M059J (cell line): ENCODE measurements around the gene EPN1. TPM values are rescaled to one million over a fixed set of nuclear protein-coding genes. Genes with fewer than 3 reads are reported as not detected.

ENCODE experiments used
- DNase-seq: peaks from one replicate; pipeline ENCODE4 v3.0.0-alpha.2; 2012; ENCODE audit warnings: low read depth
- total RNA-seq: library from RNA; depleted of rRNA; stranded (reverse); fragments of >200 nt; shearing (Covaris generic); gene quantifications from 2 replicates; pipeline ENCODE4 v1.2.3, GENCODE V29; 2014

The EPN1 gene
- total RNA-seq, 1 experiment from 2014 or later, result 102 TPM

DNA sequence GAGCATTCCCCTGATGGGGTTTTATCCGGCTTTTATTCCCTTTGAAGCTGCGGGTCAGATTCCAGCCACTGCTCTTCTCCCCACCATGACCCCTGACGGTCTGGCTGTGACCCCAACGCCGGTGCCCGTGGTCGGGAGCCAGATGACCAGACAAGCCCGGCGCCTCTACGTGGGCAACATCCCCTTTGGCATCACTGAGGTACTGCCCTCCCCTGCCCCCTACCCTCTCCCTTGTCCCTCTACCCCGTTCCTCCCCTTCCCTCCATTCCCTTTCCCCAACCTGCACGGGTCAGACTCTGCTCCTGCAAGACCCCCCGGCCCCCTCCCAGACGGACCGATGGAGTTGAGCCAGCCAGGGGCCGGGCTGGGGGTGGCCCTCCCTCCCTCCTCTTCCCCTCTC lies 14.0 kb upstream of the EPN1 start:
- DNase-seq, result no peak

DNA sequence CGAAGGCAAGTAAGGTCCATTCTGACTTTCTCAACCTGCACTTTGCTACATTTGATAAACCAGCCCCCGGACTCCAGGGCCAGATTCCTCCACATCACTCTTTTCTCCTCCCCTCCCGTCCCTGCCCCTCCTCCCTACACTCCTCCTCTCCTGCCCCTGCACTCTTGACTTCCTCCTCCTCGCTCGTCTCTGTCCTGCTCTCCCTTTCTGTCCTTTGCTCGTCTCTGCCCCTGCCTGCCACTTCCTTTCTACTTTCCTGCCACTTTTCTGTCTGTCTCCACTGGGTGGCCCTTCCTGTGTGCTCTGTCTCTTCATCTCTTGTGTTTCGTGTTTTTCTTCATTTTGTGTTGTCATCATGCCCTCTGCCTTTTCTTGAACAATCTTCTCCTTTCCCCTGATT lies 13.2 kb upstream of the EPN1 start:
- DNase-seq, result no peak

DNA sequence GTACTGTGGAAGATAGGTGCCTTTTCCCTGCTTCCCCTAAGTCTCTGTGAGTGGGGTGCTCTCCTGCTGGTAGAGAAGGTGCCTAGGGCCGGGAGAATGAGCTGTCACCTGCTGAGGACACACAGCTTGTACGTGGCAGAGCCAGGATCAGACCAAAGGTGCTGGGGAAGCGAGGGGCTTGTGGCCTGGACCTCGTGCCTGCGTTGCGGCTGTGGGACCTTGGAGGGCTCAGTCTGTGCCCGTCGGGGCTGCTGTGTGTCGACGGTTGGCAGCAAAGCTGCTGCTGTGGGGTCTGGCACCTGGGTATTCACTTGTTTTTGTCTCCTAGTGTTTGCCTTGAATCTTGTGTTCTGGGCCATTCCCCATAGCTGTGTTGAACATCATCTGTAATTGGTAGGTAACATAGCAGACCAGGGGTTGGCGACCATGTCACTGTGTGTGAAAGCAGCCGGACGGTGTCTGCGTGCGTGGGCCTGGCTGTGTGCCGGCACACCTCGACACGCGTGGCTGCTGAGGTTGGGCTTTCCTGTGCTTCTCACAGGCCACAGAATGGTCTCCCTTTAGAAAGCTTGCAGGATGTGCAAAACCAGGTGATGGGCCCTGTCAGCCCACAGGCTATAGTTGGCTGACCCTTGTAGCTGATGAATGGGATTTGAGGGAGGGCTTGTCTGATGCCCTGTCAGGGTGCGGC lies 11.0 kb upstream of the EPN1 start:
- DNase-seq, result no peak

DNA sequence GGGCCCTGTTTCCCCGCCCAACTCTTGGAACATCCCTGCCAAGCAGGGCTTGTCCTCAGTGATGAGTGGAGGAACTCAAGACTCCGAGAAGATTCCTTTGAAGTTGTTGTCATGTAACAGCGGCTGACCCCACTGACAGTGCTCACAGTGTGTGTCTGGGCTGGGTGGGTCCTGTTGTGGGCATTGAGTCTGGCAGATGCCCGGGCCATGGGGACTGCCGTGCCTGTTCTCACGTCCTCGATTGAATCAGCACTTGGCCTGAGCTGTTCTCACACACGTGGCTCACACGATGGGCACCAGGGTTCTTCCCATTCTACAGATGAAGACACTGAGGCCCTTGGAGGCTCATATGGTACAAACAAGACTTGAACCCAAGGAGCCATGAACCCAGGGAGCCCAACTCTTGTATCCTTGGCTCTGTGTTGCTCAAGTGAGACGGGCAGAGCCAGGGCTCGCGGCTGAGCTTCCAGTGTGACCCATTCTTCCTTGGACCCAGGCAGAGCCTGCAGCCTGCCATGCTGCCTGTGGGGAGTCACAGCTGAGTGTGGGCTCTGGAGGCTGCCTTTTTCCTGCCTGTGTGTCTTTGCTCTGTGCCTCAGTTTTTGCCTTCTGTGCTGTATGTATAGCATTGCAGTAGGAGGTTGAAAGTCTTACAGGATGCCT lies 8.6 kb upstream of the EPN1 start:
- no peak for DNase-seq

DNA sequence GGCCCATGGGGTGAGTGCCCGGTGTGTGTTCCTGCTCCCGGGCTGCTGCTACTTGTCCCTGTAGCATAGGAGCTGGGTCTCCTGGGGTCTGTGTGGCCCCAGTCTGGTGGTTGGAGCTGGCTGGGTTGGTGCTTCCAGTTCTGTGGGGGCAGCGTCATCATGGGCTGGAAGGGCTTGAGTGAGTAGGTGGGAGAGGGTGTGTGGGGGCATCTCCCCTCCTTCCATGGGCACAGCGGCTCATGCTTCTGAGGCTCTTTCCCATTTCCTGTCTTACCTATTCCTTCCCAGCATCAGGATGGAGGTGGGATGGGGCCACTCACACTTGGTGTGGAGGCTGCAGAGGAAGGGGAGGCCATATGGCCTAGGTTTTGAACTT lies 8.0 kb upstream of the EPN1 start:
- DNase-seq, result no peak

DNA sequence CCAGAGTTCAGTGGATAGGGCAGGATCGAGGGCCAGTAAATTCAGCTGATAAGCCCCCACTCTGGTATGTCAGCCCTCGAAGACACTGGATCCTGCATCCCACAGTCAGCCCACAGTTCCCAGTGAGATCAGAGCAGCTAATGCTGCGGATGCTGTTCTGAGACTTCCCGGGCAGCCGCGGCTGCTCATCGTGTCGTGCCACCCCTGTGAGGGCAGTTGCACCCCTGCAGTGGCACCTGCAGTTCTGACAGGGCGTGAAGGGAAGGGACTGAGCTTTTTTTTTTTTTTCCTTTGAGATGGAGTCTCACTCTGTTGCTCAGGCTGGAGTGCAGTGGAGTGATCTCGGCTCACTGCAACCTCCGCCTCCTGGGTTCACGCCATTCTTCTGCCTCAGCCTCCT lies 7.5 kb upstream of the EPN1 start:
- DNase-seq, result no peak

DNA sequence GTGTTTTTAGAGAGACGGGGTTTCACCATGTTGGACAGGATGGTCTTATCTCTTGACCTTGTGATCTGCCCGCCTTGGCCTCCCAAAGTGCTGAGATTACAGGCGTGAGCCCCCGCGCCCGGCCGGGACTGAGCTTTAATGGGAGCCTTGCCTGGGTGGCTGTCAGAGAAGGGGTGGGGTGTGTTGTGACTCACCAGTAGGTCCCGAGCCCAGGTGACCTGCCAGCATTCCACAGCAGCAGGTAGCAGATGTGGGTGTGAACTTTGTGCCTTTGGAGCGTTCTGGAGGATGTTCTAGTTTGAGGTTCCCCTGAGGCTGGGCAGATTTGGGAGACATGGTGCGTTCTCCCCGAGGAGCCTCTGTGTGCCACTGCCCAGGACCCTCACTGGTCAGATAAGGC lies 7.1 kb upstream of the EPN1 start:
- no peak for DNase-seq

DNA sequence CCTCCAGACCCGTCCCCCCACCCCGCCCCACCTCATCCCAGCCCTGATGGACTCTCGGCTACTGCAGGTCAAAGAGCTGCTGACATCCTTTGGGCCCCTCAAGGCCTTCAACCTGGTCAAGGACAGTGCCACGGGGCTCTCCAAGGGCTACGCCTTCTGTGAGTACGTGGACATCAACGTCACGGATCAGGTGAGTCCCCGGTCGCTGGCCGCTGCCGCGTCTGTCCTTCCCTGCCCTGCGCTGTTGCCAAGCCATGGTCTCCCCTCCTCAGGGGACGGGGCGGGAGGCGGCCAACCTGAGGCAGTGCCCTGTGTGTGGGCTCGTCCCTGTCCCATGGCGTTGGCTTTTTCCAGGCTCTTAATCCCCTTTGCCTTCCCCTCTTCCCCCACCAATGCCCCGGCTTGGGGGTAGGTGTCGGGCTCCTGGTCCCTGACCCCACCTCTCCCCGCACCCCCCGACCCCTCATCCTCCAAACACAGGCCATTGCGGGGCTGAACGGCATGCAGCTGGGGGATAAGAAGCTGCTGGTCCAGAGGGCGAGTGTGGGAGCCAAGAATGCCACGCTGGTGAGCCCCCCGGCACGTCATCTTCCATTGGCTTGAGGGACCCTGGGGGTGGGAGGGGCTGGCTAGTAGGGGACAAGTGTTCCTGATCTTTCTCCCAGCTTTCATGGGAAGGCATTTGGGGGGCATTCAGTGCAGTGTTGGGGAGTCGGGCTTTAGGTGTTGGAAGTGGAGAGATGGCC lies 6.2 kb upstream of the EPN1 start:
- no peak for DNase-seq

DNA sequence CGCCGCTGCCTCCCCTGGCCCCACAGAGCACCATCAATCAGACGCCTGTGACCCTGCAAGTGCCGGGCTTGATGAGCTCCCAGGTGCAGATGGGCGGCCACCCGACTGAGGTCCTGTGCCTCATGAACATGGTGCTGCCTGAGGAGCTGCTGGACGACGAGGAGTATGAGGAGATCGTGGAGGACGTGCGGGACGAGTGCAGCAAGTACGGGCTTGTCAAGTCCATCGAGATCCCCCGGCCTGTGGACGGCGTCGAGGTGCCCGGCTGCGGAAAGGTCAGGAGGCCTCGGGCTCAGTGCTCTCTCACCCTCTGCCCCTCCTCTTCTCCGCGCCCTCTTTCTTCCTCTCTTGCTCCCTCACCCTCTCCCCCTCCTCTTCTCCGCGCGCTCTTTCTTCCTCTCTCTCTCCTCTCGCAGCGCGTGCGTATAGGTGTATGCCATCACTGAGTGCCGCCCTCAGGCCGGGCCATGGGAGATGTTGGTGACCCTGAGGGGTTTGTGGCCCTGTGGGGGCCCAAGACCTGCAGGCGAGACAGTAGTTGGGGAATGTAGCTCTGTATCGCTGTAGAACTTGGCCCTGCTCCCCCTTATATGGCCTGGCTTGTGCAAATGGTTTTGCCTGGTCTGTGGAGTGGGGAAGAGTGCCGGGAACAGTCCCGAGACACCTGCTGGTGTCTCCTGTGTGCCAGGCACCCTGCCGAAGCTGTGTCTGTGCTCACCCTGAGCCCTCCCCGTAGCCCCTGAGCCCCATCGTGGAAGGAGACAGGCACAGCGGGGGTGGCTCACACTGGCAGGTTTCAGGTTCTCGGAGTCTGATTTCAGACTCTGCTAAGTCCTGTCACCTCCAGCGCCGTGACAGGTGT lies 5.4 kb upstream of the EPN1 start:
- DNase-seq, result no peak

DNA sequence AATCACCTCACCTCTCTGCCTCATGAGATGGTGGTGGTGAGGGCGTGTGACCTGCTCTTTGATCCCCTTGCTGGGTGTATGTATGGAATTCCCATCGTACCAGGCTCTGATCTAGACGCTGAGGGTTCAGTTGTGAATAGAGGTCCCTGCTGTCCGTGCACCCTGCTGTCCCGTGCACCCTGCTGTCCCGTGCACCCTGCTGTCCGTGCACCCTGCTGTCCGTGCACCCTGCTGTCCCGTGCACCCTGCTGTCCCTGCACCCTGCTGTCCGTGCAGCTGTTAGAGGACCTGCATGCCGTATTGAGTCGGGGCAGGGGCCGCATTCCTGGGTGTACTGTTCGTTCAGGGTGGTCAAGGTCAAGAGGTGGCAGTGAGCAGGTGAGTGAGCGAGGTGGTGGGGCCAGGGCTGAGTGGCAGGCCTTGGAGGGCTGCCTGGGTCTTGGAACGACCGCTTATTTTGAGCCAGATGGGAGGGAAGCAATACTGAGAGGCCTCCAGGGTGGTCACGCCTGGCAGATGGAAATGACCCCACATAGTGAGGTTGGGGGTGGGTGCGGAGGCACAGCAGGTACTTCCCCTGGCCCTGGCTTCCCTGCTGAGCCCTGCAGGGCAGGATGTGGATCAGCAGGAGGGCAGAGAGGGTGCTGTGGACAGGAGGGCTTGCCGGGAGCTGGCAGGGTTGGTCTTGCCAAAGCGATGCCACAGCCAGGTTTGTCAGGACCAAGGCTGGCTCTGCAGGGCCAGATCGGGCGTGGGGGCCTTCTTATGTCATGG lies 4.6 kb upstream of the EPN1 start:
- no peak for DNase-seq

DNA sequence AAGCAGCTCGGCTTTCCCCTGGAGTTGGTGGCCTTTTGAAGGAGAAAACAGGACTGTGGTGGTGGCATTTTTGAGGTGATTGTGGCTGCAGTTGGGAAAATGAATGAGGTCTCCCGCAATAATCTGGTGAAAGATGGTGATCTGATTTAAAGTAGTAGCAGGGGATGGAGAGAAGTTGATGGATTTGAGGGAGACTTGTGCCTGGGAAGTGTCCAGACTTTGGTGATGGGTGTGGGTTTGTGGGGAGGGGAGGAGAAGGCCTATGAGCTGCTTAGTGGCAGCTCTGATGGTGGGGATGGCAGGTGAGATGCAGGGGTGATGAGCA lies 4.0 kb upstream of the EPN1 start:
- DNase-seq, result no peak

DNA sequence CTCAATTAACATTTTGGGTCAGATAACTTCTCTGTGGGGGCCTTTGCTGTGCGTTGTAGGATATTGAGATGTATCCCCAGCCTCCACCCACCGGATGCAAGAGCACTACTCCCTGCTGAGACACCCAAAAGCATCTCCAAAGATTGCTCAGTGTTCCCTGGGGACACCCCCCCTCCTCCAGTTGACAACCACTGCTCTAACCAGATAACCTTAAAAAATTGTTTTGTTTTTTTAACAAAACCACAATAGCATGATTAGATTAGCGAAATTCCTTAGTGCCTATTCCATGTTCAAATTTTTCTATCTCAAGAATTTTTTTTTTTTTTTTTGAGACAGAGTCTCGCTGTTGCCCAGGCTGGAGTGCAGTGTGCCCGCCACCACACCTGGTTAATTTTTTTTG lies 2.6 kb upstream of the EPN1 start:
- peak; percentile 32 for DNase-seq

DNA sequence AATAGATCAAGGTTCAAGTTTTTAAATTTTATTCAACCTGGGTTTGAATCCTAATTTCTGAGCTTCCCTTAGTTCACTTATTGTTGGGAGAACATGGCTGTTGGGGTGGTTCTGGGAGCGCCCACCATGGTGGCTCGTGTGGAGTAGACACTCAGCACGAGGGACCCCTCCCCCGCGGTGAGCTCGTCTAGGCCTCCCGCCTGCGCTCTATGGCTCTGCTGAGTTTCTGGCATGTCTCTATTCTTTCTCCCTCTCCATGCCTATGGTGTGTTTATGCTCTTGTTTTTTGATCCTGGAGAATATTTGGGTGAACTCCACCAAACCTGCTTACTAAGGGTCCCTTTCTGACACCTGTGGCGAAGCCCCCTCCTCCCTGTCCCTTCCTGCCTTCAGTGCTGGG lies 1.6 kb upstream of the EPN1 start:
- DNase-seq, result no peak

DNA sequence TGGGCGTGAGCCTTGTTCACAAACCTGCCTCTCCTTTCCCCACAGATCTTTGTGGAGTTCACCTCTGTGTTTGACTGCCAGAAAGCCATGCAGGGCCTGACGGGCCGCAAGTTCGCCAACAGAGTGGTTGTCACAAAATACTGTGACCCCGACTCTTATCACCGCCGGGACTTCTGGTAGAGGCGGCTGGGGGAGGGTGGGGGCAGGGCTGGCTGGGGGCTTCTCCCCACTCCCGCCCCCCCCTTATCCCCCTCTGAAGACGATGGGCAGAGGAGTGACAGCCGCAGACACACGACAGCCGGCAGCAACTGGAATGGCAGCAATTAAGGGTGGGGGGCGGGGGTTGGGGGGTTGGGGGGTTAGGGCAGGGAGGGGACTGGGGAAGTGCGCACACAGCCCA lies 1.1 kb upstream of the EPN1 start:
- DNase-seq, result no peak

DNA sequence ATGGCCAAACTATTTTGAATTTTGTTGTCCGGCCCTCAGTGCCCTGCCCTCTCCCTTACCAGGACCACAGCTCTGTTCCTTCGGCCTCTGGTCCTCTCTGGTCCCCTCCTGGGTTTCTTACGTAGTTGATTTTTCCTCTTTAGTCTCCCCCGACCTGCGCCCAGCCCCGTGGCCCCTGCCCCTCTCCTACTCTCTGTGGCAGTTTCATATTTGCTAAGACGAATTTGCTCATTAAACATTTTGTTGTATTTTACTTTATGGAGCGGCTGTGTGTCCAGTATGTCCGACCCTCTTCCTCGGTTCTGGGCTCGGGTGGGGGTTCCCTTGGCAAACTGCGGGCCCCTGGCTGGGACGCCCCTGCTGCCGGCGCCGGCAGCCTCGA lies 576 bp upstream of the EPN1 start:
- no peak for DNase-seq

DNA sequence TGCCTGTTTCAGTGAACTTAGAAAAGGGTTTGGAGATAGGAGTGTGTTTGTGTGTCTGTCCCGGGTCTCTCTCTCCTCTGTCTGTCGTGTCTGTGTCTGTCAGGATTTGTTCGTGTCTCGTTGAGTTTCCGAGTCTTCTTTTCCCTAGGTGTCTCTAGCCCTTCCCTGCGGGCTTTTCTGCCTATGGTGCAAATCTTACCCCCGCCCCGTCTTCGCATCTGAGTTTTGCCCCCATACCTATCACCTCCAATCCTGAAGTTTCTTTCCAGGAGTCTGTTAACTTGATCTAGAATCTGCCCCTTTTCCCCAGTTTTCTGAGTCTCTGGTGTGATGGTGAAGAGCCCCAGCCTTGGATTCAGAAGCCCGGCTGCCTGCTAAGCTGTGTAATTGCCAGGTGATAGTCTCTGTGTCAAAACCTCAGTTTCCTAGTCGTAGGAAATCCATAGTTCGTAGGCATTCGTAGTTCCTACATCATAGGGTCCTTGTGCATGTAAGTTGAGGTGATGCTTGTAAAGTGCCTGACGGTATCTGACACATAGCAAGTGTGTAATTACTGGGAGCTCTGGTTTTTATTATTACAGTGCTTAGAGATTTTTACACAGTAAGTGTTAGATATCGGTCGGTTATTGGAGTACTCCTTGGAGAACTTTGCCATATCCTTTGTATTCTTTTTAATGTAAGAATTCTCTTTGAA lies 782 bp downstream of the EPN1 start:
- no peak for DNase-seq

DNA sequence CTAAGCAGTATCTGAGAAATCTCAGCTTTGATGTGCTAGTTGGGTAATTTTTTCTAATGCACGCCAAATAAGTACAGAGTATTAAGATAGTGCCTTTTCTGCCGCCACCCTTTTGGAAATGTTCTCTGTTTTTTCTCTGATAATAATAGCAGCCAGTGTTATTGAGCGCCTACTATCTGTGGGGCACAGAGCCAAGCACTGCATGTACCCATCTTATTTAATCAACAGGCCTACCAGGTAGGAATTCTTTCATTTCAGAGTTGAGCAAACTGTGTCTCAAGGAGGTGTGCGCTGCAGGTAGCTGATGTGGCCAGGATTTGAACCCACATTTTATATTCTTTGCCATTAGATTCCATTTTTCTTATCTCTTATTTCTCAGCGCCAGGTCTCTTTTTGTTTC lies 1.4 kb downstream of the EPN1 start:
- DNase-seq, result no peak

DNA sequence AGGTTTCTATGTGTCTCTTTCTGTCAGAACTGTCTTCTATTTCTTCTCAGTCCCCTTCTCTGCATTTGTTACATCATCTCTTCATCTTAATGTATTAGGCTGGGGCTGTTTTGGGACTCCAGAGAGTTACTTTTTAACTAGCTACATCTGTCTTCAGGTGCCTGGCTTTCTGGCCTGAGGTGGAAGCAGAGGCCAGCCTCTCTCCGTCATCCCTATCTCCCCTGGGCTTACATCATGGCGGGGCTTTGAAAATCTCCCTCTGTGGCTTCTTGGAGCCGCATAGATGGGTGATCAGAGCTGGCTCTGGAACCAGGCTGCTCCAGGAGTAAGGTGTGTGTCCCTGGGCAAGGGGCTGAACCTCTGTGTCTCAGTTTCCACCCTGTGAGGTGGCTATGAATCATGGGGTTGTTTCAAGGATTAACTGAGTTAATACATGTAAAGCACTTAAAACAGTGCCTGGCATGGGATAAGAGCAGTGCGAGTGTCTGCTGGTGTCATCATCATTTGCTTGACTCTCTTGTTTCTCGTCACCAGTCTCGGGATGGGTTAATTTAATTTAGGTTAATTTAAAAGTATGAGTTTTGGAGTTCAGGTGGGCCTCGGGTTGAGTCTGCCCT lies 2.0 kb downstream of the EPN1 start:
- DNase-seq, result no peak

DNA sequence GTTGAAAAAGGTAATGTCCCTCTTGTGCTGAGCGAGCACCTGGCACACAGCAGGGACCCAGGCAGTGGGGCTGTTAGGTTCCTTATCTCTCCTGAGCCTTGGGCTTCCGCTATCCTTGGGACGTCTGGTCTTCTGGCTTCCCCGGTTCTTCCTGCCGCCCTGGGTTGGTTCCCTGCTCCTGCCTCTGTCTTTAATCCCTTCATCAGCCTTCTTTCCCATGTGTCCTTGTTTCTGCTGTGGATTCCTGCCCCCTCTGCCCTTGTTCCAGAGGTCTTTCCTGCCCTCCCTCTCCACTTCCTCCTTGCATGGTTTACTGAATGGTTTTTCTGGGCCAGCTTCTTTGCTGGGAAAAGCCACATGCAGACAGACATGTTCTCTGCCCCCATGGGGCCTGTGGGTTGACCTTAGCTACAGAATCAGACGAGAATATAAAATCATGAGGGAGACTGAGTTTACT lies 2.6 kb downstream of the EPN1 start:
- DNase-seq, result no peak

DNA sequence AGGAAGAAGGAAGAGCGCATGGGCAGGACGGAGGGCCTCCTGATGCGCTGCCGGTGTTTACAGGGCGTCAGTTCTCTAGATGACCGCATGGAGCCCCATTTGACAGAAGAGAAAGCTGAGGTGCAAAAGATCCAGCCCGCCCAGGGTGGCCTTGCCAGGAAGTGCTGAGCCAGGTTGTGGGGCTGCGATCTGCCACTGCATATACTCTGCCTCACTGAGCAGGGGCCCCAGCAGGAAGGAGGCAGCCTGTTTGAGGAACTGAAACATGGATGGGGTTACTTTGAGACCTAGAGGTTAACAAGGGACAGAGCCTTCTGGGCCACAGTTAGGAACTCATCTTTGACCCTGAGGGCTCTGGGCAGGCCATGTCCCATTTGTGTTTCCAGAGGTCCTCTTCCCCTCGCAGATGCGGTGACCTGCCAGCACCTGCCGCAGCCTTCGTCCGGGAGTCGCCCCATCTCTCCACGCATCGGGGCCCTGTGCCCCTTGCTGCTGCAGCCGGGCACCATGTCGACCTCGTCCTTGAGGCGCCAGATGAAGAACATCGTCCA lies 3.2 kb downstream of the EPN1 start:
- DNase-seq, result no peak
